ENCODE measurements around the gene NPEPPS.
"Not testable (repeated sequence)": the region's sequence is repeated elsewhere in the genome, so short reads cannot be mapped to it uniquely, and the experiment has no call there.

DNA sequence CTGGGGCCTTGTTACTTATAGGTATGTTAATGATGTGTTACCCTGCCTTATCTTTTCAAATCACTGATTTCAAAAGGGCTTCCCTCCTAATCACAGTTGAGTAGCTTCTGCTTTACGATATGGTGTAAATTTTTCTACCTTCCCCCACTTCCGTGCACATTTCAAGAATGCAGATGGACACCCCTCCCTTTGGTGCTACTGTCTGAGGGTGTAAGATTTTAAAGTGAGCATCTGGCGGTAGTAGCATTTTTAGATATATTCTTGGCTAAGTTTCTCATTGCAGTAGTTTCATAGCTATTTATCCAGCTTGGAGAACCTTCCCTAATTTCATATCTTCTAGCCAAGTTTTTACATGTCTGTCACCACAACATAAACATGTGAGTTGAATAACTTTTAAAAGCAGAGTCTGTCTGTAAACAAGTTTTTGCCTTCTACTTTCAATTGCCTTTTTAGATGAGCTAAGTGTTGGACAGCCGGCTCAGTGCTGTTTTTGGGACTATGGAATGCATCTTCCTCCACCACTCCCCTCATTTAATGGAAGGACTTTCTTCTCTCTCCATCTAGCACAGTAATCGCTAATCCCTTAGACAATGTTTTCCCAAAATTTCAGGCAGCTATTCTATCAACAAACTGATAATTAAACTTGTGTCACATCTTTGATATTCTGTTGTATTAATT, 55.6 kb downstream of the NPEPPS start:
- TF ChIP-seq CTCF, EZH2phosphoT487 (IDR thresholded peaks at IDR 0.05): not testable (repeated sequence)

Data from neural progenitor cell (in vitro differentiated cells).